KG1 (cell line): ENCODE data around the gene KBTBD13.
A peak's percentile ranks its signal among the peaks of the same experiment; 100 is the strongest.
"Not testable (repeated sequence)": the region's sequence is repeated elsewhere in the genome, so short reads cannot be mapped to it uniquely, and the experiment has no call there.

Experiments used
- DNase-seq: peaks from one replicate; lab custom pipeline; 2025; lab: John Stamatoyannopoulos, UW

The KBTBD13 gene

GRCh38 chr15:65076486-65077290 is at the start of gene KBTBD13:
KBTBD13 (plus strand) TSS chr15:65076746; CDS start chr15:65076816, 70 bp downstream.
- DNase-seq: no peak

GRCh38 chr15:65026756-65027155 is 49.8 kb upstream of the KBTBD13 start:
- DNase-seq: no peak

- no peak for DNase-seq
Observed at GRCh38 chr15:65027593-65027992, 49.0 kb upstream of the KBTBD13 start.

GRCh38 chr15:65028338-65028737 is 48.2 kb upstream of the KBTBD13 start:
- DNase-seq: no peak

- DNase-seq: peak; percentile 79
Observed at GRCh38 chr15:65028921-65029735, 47.4 kb upstream of the KBTBD13 start, which contains the start of gene MTFMT. MTFMT (minus strand) TSS chr15:65029639; CDS start chr15:65029613, 26 bp downstream.

- DNase-seq: no peak
Observed at GRCh38 chr15:65029736-65030208, 46.8 kb upstream of the KBTBD13 start.

GRCh38 chr15:65032801-65033537 is 43.6 kb upstream of the KBTBD13 start:
- DNase-seq: no peak

- no peak for DNase-seq
Observed at GRCh38 chr15:65033659-65034269, 42.8 kb upstream of the KBTBD13 start.

GRCh38 chr15:65034719-65035118 is 41.8 kb upstream of the KBTBD13 start:
- no peak for DNase-seq

GRCh38 chr15:65037309-65037708 is 39.2 kb upstream of the KBTBD13 start:
- no peak for DNase-seq

- no peak for DNase-seq
Observed at GRCh38 chr15:65038428-65038827, 38.1 kb upstream of the KBTBD13 start.

GRCh38 chr15:65038836-65039235 is 37.7 kb upstream of the KBTBD13 start:
- DNase-seq: no peak

- no peak for DNase-seq
Observed at GRCh38 chr15:65040461-65040860, 36.1 kb upstream of the KBTBD13 start.

GRCh38 chr15:65041787-65042186 is 34.8 kb upstream of the KBTBD13 start:
- DNase-seq: no peak

- DNase-seq: no peak
Observed at GRCh38 chr15:65042776-65043327, 33.7 kb upstream of the KBTBD13 start.

GRCh38 chr15:65044218-65044617 is 32.3 kb upstream of the KBTBD13 start:
- DNase-seq: not testable (repeated sequence)

GRCh38 chr15:65044724-65045481 is 31.6 kb upstream of the KBTBD13 start, which contains the start of gene SLC51B:
SLC51B (plus strand) TSS chr15:65045387; CDS start chr15:65050005, 4,618 bp downstream.
- no peak for DNase-seq

GRCh38 chr15:65048241-65048640 is 28.3 kb upstream of the KBTBD13 start:
- no peak for DNase-seq

- DNase-seq: no peak
Observed at GRCh38 chr15:65049418-65049840, 27.1 kb upstream of the KBTBD13 start.

GRCh38 chr15:65050270-65050669 is 26.3 kb upstream of the KBTBD13 start:
- no peak for DNase-seq
